Central memory CD8-positive, alpha-beta T cell (primary cell): ENCODE measurements around the gene PAIP2.
A peak's percentile ranks its signal among the peaks of the same experiment; 100 is the strongest.

Experiments used
- ATAC-seq: fragments of 150-1000 bp; cut with Tn5 transposase; replicated peaks from 2 replicates; pipeline ENCODE4 v1.10.0; 2022; ENCODE audit warnings: mild to moderate bottlenecking, moderate FRiP score, moderate number of reproducible peaks; ENCODE audit not compliant: poor library complexity, severe bottlenecking; ENCODE audit errors: extremely low read depth
- DNase-seq, 2 donors: peaks; one replicate each; pipeline ENCODE4 v3.0.0; 2021; ENCODE audit warnings: low spot score in 2 of 2
- H3K27ac Mint-ChIP-seq: one replicate; pipeline ENCODE4 v1.8.0; 2022; ENCODE audit warnings: low read depth, mild to moderate bottlenecking, moderate library complexity, mixed read lengths
- H3K27me3 Mint-ChIP-seq: one replicate; pipeline ENCODE4 v1.8.0; 2022; ENCODE audit warnings: mixed read lengths
- H3K36me3 Mint-ChIP-seq: one replicate; pipeline ENCODE4 v1.8.0; 2022; ENCODE audit warnings: mild to moderate bottlenecking, moderate library complexity, mixed read lengths; ENCODE audit not compliant: insufficient read depth
- H3K4me1 Mint-ChIP-seq: one replicate; pipeline ENCODE4 v1.8.0; 2022; ENCODE audit warnings: mixed read lengths
- H3K4me3 Mint-ChIP-seq: one replicate; pipeline ENCODE4 v1.8.0; 2022; ENCODE audit warnings: mild to moderate bottlenecking, moderate library complexity, mixed read lengths
- H3K9me3 Mint-ChIP-seq: one replicate; pipeline ENCODE4 v1.8.0; 2022; ENCODE audit warnings: mixed read lengths

The PAIP2 gene

GRCh38 chr5:139371482-139372435 is 30.1 kb downstream of the PAIP2 start:
- ATAC-seq (no peak), DNase-seq (no peak)
- Mint-ChIP-seq H3K27ac (no peak overlapping the region), H3K27me3 (no peaks in the 10 kb centered on the region), H3K4me1 (peaks cover 5% of the 10 kb centered on the region), H3K9me3 (no peaks in the 10 kb centered on the region), H3K4me3 (no peak overlapping the region), H3K36me3 (peaks cover 37% of the 10 kb centered on the region)

GRCh38 chr5:139374909-139375308 is 33.3 kb downstream of the PAIP2 start:
- peaks cover 18% of the 10 kb centered on the region for H3K36me3 Mint-ChIP-seq
- H3K9me3 Mint-ChIP-seq, result no peaks in the 10 kb centered on the region
- no peak overlapping the region for H3K27ac Mint-ChIP-seq
- no peak for DNase-seq
- H3K27me3 Mint-ChIP-seq, result no peaks in the 10 kb centered on the region
- no peak for ATAC-seq
- no peak overlapping the region for H3K4me3 Mint-ChIP-seq
- H3K4me1 Mint-ChIP-seq, result no peaks in the 10 kb centered on the region

- DNase-seq (no peak), ATAC-seq (no peak)
- Mint-ChIP-seq H3K4me3 (no peak overlapping the region), H3K27ac (no peak overlapping the region), H3K27me3 (no peaks in the 10 kb centered on the region), H3K4me1 (no peaks in the 10 kb centered on the region), H3K36me3 (peaks cover 15% of the 10 kb centered on the region), H3K9me3 (no peaks in the 10 kb centered on the region)
Observed at GRCh38 chr5:139376364-139376763, 34.7 kb downstream of the PAIP2 start.

- no peak for ATAC-seq
- H3K4me3 Mint-ChIP-seq, result no peak overlapping the region
- H3K36me3 Mint-ChIP-seq, result peaks cover 11% of the 10 kb centered on the region
- H3K27me3 Mint-ChIP-seq, result no peaks in the 10 kb centered on the region
- DNase-seq, result no peak
- H3K27ac Mint-ChIP-seq, result peak overlapping the region; percentile 49
- H3K4me1 Mint-ChIP-seq, result no peaks in the 10 kb centered on the region
- H3K9me3 Mint-ChIP-seq, result no peaks in the 10 kb centered on the region
Observed at GRCh38 chr5:139377226-139377625, 35.6 kb downstream of the PAIP2 start.

- H3K36me3 Mint-ChIP-seq, result peaks cover 9% of the 10 kb centered on the region
- ATAC-seq (no peak), DNase-seq (no peak)
- no peaks in the 10 kb centered on the region for H3K4me1 Mint-ChIP-seq
- no peaks in the 10 kb centered on the region for H3K9me3 Mint-ChIP-seq
- H3K27me3 Mint-ChIP-seq, result no peaks in the 10 kb centered on the region
- no peak overlapping the region for H3K27ac Mint-ChIP-seq
- no peak overlapping the region for H3K4me3 Mint-ChIP-seq
Observed at GRCh38 chr5:139378101-139378825, 36.6 kb downstream of the PAIP2 start.

- Mint-ChIP-seq H3K36me3 (peaks cover 7% of the 10 kb centered on the region), H3K9me3 (no peaks in the 10 kb centered on the region), H3K4me3 (no peak overlapping the region), H3K4me1 (no peaks in the 10 kb centered on the region), H3K27me3 (no peaks in the 10 kb centered on the region), H3K27ac (no peak overlapping the region)
- DNase-seq (no peak), ATAC-seq (no peak)
Observed at GRCh38 chr5:139378941-139379361, 37.3 kb downstream of the PAIP2 start.

GRCh38 chr5:139379626-139380449 is 38.2 kb downstream of the PAIP2 start:
- no peaks in the 10 kb centered on the region for H3K27me3 Mint-ChIP-seq
- ATAC-seq, result no peak

GRCh38 chr5:139381837-139382761 is 40.4 kb downstream of the PAIP2 start:
- no peak overlapping the region for H3K4me3 Mint-ChIP-seq
- H3K36me3 Mint-ChIP-seq, result peaks cover 6% of the 10 kb centered on the region
- H3K27ac Mint-ChIP-seq, result no peak overlapping the region
- no peaks in the 10 kb centered on the region for H3K27me3 Mint-ChIP-seq
- no peaks in the 10 kb centered on the region for H3K9me3 Mint-ChIP-seq
- no peak for ATAC-seq
- peaks cover 24% of the 10 kb centered on the region for H3K4me1 Mint-ChIP-seq
- no peak for DNase-seq

More at GRCh38 chr5:139379626-139380449, 38.2 kb downstream of the PAIP2 start:
- Mint-ChIP-seq H3K4me1 (peaks cover 7% of the 10 kb centered on the region), H3K9me3 (no peaks in the 10 kb centered on the region), H3K27ac (no peak overlapping the region), H3K4me3 (no peak overlapping the region), H3K36me3 (peaks cover 5% of the 10 kb centered on the region)
- no peak for DNase-seq

- H3K4me3 Mint-ChIP-seq, result no peak overlapping the region
- H3K27me3 Mint-ChIP-seq, result no peaks in the 10 kb centered on the region
- ATAC-seq (no peak), DNase-seq (no peak)
- no peak overlapping the region for H3K27ac Mint-ChIP-seq
- peaks cover 24% of the 10 kb centered on the region for H3K4me1 Mint-ChIP-seq
- H3K36me3 Mint-ChIP-seq, result peaks cover 6% of the 10 kb centered on the region
- H3K9me3 Mint-ChIP-seq, result no peaks in the 10 kb centered on the region
Observed at GRCh38 chr5:139382807-139383206, 41.2 kb downstream of the PAIP2 start.

GRCh38 chr5:139383275-139383992 is 41.8 kb downstream of the PAIP2 start, which contains the start of gene SLC23A1:
SLC23A1 (minus strand) TSS chr5:139383297; CDS start chr5:139383253, 44 bp downstream.
- ATAC-seq, result no peak
- H3K27ac Mint-ChIP-seq, result peak within 1 kb of the TSS; percentile 92
- H3K4me1 Mint-ChIP-seq, result peaks cover 24% of the 10 kb centered on the region
- peaks cover 8% of the 10 kb centered on the region for H3K36me3 Mint-ChIP-seq
- DNase-seq, result no peak
- H3K27me3 Mint-ChIP-seq, result no peaks in the 10 kb centered on the region
- no peaks in the 10 kb centered on the region for H3K9me3 Mint-ChIP-seq
- H3K4me3 Mint-ChIP-seq, result no peak within 1 kb of the TSS

- peak overlapping the region; percentile 92 for H3K27ac Mint-ChIP-seq
Observed at GRCh38 chr5:139383993-139384590, 42.4 kb downstream of the PAIP2 start.

More at GRCh38 chr5:139383993-139384590, 42.4 kb downstream of the PAIP2 start:
- no peak for DNase-seq
- Mint-ChIP-seq H3K9me3 (no peaks in the 10 kb centered on the region), H3K4me1 (peaks cover 26% of the 10 kb centered on the region), H3K4me3 (no peak overlapping the region), H3K27me3 (no peaks in the 10 kb centered on the region), H3K36me3 (peaks cover 8% of the 10 kb centered on the region)
- ATAC-seq, result no peak
